Stimulated activated CD8-positive, alpha-beta memory T cell treated with anti-CD3 and anti-CD28 coated beads, Interleukin-15, amount 100 ng/mL, for 24 hours (primary cell): ENCODE data around the gene SND1.

ENCODE experiments used
- DNase-seq: peaks from one replicate; pipeline ENCODE4 v3.0.0-alpha.2; 2020; ENCODE audit warnings: low read depth

SND1 gene

DNA sequence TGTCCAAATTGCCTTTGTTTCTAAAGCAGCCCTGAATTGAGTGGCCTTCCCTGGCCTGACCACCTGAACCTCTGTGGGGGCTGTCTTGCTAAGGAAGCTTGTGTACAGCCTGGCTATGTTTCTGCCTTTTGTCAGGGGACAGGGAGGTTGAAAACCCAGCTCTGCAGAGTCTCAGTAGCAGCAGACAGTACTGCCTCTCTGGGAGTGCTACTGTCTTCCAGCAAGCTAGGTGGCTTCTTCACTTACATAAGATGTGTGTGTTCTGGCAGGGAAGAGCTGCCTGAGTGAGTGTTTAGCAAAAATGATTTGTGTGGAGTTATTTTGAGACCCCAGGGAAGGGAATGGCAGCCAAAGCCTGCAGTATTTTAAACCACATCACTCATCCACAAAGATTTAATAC, 321.8 kb downstream of the SND1 start:
- DNase-seq = no peak

DNA sequence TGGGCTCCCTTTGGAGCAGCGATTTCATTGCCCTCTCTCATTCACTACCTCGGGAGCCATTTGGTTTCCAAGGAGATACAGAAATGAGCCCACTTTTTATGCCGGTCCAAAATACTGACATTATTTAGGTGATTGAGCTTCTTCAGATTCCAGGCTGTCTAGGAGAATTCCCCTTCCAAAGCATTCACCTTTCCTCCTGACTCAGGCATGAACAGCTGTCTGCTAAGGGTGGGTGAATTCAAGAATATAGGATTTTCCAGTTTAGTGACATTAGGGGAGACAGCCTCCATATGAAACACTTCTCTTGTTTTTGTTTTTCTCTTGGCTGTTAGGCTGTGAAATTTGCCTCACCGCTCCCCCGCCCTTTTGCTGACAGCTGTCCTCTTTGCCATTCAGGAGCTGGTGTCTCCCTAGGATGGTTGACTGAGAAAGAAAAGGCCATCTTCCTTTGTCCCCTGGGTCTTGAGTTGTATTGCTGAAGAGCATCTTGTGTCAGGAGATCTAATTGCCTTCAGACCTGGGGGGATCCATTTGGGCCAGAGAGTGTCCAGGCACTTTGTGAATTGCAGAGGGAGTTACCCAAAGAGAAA, 322.5 kb downstream of the SND1 start:
- no peak for DNase-seq

DNA sequence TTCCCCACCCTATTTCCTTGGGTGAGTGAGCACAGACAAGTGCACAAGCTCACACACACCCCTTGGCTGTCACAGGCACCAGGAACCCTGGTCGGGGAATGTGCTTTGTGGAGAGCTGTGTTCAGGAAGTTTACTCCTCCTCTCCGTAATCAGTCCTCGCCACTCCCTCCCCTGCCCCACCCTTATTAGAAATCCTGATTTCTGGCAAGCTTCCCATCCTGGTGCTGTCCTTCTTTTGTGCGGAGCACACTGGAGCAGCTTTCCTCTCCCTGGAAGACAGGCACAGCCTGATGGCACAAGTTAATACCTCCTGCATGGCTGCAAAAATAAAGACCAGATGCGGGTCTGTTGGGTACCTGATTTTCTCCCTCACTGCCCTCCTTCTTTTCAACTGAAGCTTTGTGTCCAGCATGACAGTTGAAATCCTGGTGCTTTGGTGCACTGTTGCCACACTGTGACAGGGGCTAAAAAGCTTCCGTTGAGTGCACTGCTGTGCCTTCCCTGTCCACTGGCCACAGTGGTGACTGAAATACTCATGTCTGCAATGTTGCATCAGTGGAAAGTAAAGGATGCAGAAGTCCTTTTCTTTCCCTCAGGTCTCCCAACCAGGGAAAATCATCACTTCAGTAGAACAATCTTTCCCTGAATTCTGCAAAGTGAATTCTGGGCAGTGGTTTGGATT, 324.2 kb downstream of the SND1 start:
- no peak for DNase-seq

- DNase-seq = no peak
Observed at GRCh38 chr7:127976738-127977120, 324.7 kb downstream of the SND1 start.

DNA sequence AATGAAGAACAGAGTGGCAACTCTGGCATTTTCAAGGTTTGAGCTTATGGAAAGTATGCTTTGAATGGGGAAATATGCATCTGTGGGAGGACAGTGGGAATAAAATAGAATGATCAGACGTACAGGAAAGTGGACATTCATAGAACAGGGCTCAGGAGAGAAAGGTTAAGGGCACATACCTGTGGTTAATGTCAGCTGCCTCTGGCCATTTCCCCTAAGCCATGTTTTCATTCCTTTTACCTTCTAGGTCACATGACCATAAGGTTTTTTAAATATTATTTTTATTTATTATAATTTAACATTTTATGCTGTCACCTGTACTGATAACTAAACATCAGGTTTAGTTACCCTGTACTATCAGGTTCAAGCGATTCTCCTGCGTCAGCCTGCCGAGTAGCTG, 326.4 kb downstream of the SND1 start:
- DNase-seq = no peak

DNA sequence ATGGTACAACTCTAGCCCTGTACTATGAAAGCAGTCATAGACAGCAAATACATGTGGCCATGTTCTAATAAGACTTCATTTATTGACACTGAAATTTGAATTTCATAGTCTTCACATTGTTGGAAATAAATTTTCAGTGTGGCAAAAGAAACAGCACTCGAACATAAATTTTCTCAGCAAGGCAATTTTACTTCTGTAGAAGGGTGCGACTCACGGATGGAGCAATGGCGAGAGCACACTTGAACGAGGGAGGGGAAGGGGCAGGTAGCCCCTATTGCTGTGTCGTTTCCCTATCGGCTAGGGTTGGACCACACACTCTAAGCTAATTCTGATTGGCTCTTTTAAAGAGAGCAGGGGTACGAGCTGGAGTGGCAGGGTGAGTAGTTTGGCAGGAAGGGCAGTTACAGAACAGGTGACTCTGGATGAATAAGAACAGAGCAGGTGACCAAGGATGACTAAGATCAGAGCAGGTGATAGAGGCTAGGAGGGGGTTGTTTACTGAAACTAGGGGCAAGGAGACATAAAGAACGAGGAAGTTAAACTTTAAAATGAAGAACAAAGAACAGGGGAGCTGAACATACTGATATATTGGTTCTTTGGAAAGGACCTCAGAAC, 327.2 kb downstream of the SND1 start:
- DNase-seq = no peak

GRCh38 chr7:127979728-127980126, 327.7 kb downstream of the SND1 start:
- no peak for DNase-seq

GRCh38 chr7:127980901-127981300, 328.9 kb downstream of the SND1 start:
- no peak for DNase-seq

DNA sequence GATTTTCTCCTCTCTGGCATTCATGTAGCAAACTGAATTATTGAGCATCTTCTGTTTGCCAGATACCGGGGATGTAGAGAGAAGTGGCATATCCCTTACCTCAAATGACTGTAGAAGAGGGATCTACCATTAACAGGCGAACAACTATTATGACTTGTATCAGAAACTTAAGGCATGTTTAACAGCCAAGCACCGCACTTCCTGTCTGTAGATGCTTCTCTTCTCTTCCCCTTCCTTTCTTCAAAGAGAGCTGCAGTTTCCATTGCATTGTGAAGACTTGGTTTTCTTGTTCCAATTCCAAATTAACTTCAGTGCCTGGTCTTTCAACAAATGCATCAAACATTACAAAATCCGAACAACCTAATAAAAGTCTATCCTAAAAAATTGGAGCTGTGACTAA, 330.0 kb downstream of the SND1 start:
- no peak for DNase-seq

DNA sequence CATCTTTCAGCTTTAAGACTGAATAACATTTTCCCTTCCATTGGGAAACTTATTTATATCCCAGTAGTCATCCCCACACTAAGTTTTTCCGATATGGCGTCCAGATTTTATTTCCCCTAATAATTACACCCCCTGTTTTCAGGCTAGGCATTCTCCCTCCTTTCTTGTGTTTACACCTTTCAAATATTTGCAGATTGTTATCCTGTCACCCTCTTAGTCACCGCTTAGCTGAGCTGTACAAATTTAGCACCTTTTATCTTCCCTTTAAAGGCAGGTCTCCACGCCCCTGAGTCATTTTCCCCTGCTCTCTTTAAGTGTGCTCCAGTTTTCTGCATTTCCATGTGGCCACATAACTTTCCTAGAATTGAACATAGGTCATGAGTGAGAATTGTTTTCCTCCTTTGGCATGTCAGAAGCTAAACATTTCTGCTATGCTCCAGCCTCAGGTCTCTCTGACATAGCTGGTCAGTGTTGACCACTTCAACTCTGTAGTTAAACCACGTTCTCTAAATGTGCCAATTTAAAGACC, 331.9 kb downstream of the SND1 start:
- DNase-seq = no peak

GRCh38 chr7:127986581-127987521, 334.9 kb downstream of the SND1 start:
- DNase-seq = no peak

DNA sequence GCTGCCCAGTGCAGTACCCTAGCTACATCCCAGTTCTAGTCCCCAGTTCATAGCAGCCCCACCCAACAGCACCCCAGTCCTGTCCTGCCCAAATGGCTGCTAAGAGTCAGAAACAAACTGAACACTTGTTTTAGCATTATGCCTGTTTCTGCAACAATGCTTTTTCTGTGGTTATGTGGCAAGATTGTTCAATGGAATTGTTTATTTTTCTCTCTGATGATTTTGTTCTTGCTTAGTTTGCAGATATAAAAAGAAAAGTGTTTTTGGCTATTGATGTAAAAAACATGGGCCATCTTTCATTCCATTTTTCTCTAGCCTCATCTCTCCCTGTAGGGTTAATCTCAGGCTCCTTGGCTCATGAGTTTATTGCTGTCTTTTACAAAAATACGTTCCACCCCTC, 336.8 kb downstream of the SND1 start:
- no peak for DNase-seq

GRCh38 chr7:127993317-127993716, 341.3 kb downstream of the SND1 start:
- no peak for DNase-seq

DNA sequence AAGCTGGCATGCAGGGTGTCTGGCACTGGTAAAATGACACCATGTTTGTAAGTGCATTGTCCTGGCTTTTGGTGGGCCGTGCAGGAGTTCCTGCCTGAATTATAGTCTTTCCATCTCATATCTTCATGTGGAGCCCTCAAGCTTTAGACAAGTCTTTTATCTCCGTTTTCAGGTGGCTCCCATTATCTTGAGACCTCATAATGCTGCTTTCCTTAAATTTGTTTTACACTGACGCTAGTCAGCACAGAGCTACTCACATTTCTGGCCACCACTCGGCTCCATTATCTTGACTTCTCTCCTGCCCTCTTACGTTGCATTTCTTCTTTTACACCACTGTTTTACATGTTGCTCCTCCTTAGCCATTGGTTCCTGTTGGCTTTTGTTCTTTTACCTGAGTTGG, 342.0 kb downstream of the SND1 start:
- DNase-seq = no peak

DNA sequence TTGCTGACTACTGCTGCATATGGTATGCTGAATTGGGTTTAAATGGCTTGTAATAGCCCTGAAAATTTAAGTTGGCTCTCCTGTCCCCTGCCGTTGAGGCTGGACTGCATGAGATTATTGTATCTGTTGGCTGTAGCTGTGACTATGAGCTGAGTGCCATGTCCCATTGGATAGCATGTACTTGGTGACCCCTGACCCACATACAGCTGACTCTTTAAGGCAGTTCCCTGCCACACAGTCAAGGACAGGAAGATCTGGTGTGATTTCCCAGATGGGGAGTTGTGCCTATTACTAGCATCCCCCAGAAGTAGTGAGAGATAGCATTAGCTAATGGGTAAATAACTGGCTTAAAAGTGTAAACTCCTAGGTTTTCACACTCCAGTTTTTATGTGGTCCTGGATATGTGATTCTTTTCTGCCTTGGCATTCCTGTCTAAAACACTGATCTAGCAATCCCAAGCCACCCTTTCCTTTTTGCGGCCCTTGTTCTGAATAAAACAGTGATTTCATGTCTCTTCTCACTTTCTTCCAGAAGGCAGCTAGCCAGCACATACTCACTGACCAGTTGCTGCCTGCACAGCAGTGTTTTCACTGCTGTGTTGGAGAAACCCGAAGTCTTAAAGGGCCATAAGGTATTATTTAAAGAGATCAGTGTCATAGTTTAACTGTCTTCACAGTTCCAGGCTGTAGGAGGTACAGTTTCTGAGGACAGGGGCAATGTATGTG, 343.3 kb downstream of the SND1 start:
- no peak for DNase-seq

DNA sequence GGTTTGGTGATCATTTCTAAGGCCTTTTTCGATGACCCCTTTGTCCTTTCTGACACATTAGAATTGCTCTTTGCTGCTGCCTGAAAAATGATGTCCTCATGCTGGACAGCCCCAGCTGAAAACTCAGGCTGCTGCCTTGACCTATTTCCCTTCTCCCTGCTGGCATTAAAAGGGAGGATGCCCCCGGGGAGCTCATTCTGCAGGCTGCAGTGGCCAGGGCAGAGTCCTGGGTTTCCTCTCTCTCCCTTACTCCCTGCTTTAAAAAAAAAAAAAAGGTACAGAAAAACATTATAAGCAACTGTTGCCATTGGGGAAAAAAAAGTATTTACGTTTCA, 343.9 kb downstream of the SND1 start:
- no peak for DNase-seq

DNA sequence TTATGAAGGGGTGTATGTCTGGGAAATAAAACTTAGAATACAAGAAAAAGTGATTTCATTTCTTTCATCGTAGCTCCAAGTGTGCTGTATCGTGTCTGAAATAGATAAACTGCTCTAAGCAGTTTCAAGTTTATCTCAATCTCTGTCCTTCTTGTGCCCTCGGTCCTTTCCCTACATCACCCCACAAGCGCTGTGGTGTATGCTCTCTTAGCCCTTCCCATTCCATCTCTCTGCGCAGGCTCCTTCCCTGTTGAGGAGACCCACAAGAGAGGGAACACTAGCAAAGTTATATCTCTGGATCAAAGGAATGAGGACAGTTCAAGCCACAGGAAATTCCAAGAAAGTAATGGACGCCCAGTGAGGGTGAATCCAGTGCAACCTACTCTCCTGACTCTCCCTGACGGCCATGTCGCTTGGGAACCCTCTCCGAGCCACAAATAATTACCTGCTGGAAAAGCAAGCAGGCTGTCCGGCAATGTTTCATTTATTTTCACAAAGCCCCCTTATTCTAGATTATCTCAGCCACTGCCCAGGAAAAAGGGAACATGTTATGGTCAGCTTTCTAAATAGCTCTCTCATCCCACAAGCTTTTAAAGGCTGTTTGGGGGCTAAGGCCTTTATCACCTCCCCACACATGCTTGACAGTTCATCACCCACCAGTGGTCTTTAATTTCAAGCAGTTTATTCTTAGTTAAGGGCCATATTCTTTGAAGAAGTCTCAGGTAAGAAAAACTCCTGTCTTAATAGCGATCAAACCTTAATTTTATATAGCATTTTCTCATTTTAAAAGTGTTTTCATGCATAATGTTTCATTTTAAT, 344.5 kb downstream of the SND1 start:
- no peak for DNase-seq

- DNase-seq = no peak
Observed at GRCh38 chr7:127997226-127997922, 345.4 kb downstream of the SND1 start.

DNA sequence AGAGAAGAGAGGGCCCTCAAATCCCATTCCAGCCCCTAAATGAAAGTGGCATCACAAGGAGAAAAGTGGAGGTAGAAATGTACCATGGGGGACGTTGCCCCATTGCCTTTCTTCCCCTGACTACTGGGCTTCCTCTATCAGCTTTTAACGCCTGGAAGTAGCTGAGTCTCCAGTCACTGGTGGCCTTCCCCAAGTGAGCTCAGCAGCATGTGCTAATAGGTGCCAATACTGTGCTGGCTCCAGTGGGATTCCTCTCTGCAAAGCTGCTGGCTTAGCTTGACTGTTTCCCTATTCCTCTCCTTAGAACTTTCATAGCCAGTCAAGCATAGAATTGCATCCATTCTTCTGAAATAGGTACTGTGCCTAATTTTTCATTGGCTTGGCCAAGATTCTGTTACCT, 346.7 kb downstream of the SND1 start:
- no peak for DNase-seq

GRCh38 chr7:128000048-128000447, 348.1 kb downstream of the SND1 start:
- DNase-seq = no peak
